ENCODE data around the gene CHI3L1.
A peak's percentile ranks its signal among the peaks of the same experiment; 100 is the strongest.

Gene CHI3L1

DNA sequence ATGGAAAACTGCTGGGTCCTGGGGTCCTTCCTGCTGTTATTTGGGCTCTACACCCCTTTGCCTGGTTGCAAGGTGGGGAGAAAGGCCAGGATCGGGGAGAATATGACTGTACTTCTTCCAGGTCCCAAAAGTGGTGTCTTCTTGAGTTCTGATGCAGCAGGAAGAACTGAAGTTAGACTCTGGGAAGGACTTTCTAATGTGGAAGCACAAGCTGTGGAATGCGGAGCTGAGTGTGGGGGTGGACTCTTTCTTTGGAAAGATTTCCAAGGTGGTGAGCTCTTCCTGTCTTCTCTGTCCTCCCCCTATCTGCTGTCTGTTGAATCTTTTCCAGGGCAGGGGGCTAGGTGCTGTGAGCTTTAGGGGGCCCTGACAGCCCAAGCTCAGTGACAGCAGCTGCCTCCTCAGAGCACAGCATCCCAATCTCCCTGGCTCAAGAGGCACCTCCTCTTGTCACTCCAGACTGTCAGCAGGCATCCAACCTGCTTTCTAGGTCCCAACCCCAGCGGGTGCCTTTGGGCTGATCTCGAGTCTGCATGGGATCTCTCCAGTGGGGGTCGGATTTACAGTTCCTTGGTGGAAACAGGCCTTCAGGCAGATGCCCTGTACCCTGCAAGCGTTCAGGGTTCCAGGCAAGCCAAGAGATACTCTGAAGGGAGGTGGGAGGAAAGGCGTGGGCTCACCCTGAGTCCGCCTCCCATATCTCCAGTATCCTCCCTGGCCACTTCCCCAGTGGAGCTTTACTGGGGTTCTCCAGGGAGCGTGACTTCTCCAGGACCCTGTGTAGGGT lies 35.8 kb downstream of the CHI3L1 start:
- H3K9me3 ChIP-seq (ENCODE audit: insufficient read depth, low read length): no peaks in the 10 kb centered on the region
- H3K27me3 ChIP-seq (ENCODE audit: insufficient read depth, insufficient read length): no peaks in the 10 kb centered on the region
- H3K9ac ChIP-seq (ENCODE audit: insufficient read length, low read depth): peak overlapping the region; percentile 26
- H3K36me3 ChIP-seq (ENCODE audit: insufficient read depth, insufficient read length, low read length): no peaks in the 10 kb centered on the region
- no peak for DNase-seq (ENCODE audit: low read depth, low spot score)
- no peak for TF ChIP-seq ZNF274 (IDR thresholded peaks at IDR 0.05; ENCODE audit: low read depth, low read length)
- TF ChIP-seq SUZ12 (IDR thresholded peaks at IDR 0.05; ENCODE audit: extremely low read depth, insufficient read depth, insufficient read length): no peak
- no peak for TF ChIP-seq YY1 (IDR thresholded peaks at IDR 0.05; ENCODE audit: insufficient read depth, insufficient read length)
- no peak overlapping the region for H3K4me3 ChIP-seq (ENCODE audit: insufficient read length, low read depth)
- peaks cover 62% of the 10 kb centered on the region for H3K4me1 ChIP-seq (ENCODE audit: insufficient read depth, insufficient read length)

- DNase-seq (ENCODE audit: low read depth, low spot score): no peak
- H3K9me3 ChIP-seq (ENCODE audit: insufficient read depth, low read length): no peaks in the 10 kb centered on the region
- no peaks in the 10 kb centered on the region for H3K27me3 ChIP-seq (ENCODE audit: insufficient read depth, insufficient read length)
- H3K4me3 ChIP-seq (ENCODE audit: insufficient read length, low read depth): no peak overlapping the region
- peaks cover 65% of the 10 kb centered on the region for H3K4me1 ChIP-seq (ENCODE audit: insufficient read depth, insufficient read length)
- TF ChIP-seq SUZ12 (IDR thresholded peaks at IDR 0.05; ENCODE audit: extremely low read depth, insufficient read depth, insufficient read length) (no peak), YY1 (IDR thresholded peaks at IDR 0.05; ENCODE audit: insufficient read depth, insufficient read length) (no peak), ZNF274 (IDR thresholded peaks at IDR 0.05; ENCODE audit: low read depth, low read length) (no peak)
- H3K36me3 ChIP-seq (ENCODE audit: insufficient read depth, insufficient read length, low read length): no peaks in the 10 kb centered on the region
- no peak overlapping the region for H3K9ac ChIP-seq (ENCODE audit: insufficient read length, low read depth)
Observed at GRCh38 chr1:203149188-203149840, 37.2 kb downstream of the CHI3L1 start.

DNA sequence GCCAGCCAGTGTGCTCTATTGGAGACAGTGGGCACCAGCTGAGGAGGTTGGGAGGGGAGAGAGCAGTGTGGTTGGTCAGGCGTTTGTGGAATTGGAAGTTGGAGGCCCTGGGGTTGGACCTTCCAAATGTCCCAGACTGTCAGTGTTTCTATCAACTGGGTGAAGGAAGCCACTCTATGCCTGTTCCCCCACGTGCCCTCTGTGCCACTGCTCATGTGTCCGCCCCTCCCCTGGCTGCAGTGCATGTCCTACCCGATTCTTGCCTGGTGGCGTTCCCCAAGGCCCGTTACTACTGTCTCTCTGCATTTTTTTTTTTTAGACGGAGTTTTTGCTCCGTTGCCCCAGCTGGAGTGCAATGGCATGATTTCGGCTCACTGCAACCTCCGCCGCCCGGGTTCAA lies 37.9 kb downstream of the CHI3L1 start:
- peaks cover 4% of the 10 kb centered on the region for H3K36me3 ChIP-seq (ENCODE audit: insufficient read depth, insufficient read length, low read length)
- no peaks in the 10 kb centered on the region for H3K27me3 ChIP-seq (ENCODE audit: insufficient read depth, insufficient read length)
- H3K9ac ChIP-seq (ENCODE audit: insufficient read length, low read depth): no peak overlapping the region
- DNase-seq (ENCODE audit: low read depth, low spot score): no peak
- peaks cover 62% of the 10 kb centered on the region for H3K4me1 ChIP-seq (ENCODE audit: insufficient read depth, insufficient read length)
- peaks cover 2% of the 10 kb centered on the region; the same call in 1 of the 2 replicates for H3K9me3 ChIP-seq (ENCODE audit: insufficient read depth, low read length)
- TF ChIP-seq YY1 (IDR thresholded peaks at IDR 0.05; ENCODE audit: insufficient read depth, insufficient read length): no peak
- TF ChIP-seq ZNF274 (IDR thresholded peaks at IDR 0.05; ENCODE audit: low read depth, low read length): no peak
- TF ChIP-seq SUZ12 (IDR thresholded peaks at IDR 0.05; ENCODE audit: extremely low read depth, insufficient read depth, insufficient read length): no peak
- no peak overlapping the region for H3K4me3 ChIP-seq (ENCODE audit: insufficient read length, low read depth)

DNA sequence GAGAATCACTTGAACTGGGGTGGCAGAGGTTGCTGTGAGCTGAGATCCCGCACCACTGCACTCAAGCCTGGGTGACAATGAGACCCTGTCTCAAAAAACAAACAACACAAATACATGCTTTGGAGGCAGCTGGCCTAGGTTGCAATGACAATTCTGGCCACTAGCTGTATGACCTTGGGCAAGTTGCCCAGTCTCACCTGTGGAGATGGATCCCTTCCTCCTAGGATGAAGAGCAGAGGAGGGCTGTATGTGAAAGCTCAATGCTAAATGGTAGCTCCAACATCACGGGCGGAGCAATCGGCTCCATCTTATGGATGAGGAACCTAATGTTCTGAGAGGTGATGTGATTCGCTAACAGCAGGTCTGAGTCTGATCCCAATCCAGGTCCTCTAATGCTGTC lies 38.4 kb downstream of the CHI3L1 start:
- no peak overlapping the region for H3K9ac ChIP-seq (ENCODE audit: insufficient read length, low read depth)
- no peak overlapping the region for H3K4me3 ChIP-seq (ENCODE audit: insufficient read length, low read depth)
- no peaks in the 10 kb centered on the region for H3K27me3 ChIP-seq (ENCODE audit: insufficient read depth, insufficient read length)
- H3K9me3 ChIP-seq (ENCODE audit: insufficient read depth, low read length): peaks cover 6% of the 10 kb centered on the region; the same call in 1 of the 2 replicates
- DNase-seq (ENCODE audit: low read depth, low spot score): no peak
- TF ChIP-seq YY1 (IDR thresholded peaks at IDR 0.05; ENCODE audit: insufficient read depth, insufficient read length) (no peak), ZNF274 (IDR thresholded peaks at IDR 0.05; ENCODE audit: low read depth, low read length) (no peak), SUZ12 (IDR thresholded peaks at IDR 0.05; ENCODE audit: extremely low read depth, insufficient read depth, insufficient read length) (no peak)
- peaks cover 60% of the 10 kb centered on the region for H3K4me1 ChIP-seq (ENCODE audit: insufficient read depth, insufficient read length)
- H3K36me3 ChIP-seq (ENCODE audit: insufficient read depth, insufficient read length, low read length): peaks cover 4% of the 10 kb centered on the region

GRCh38 chr1:203147376-203147775 lies 39.1 kb downstream of the CHI3L1 start:
- H3K4me3 ChIP-seq (ENCODE audit: insufficient read length, low read depth): no peak overlapping the region
- H3K36me3 ChIP-seq (ENCODE audit: insufficient read depth, insufficient read length, low read length): peaks cover 5% of the 10 kb centered on the region
- H3K4me1 ChIP-seq (ENCODE audit: insufficient read depth, insufficient read length): peaks cover 52% of the 10 kb centered on the region
- TF ChIP-seq SUZ12 (IDR thresholded peaks at IDR 0.05; ENCODE audit: extremely low read depth, insufficient read depth, insufficient read length): no peak
- no peak for TF ChIP-seq YY1 (IDR thresholded peaks at IDR 0.05; ENCODE audit: insufficient read depth, insufficient read length)
- no peak for TF ChIP-seq ZNF274 (IDR thresholded peaks at IDR 0.05; ENCODE audit: low read depth, low read length)
- no peaks in the 10 kb centered on the region for H3K27me3 ChIP-seq (ENCODE audit: insufficient read depth, insufficient read length)
- no peak overlapping the region for H3K9ac ChIP-seq (ENCODE audit: insufficient read length, low read depth)
- DNase-seq (ENCODE audit: low read depth, low spot score): no peak
- H3K9me3 ChIP-seq (ENCODE audit: insufficient read depth, low read length): peaks cover 9% of the 10 kb centered on the region; the same call in 1 of the 2 replicates

GRCh38 chr1:203146537-203146936 lies 40.0 kb downstream of the CHI3L1 start:
- H3K27me3 ChIP-seq (ENCODE audit: insufficient read depth, insufficient read length): no peaks in the 10 kb centered on the region
- no peak for DNase-seq (ENCODE audit: low read depth, low spot score)
- peaks cover 9% of the 10 kb centered on the region; the same call in 1 of the 2 replicates for H3K9me3 ChIP-seq (ENCODE audit: insufficient read depth, low read length)
- H3K36me3 ChIP-seq (ENCODE audit: insufficient read depth, insufficient read length, low read length): peaks cover 13% of the 10 kb centered on the region
- H3K4me3 ChIP-seq (ENCODE audit: insufficient read length, low read depth): no peak overlapping the region
- peaks cover 50% of the 10 kb centered on the region for H3K4me1 ChIP-seq (ENCODE audit: insufficient read depth, insufficient read length)
- no peak for TF ChIP-seq YY1 (IDR thresholded peaks at IDR 0.05; ENCODE audit: insufficient read depth, insufficient read length)
- TF ChIP-seq SUZ12 (IDR thresholded peaks at IDR 0.05; ENCODE audit: extremely low read depth, insufficient read depth, insufficient read length): no peak
- no peak for TF ChIP-seq ZNF274 (IDR thresholded peaks at IDR 0.05; ENCODE audit: low read depth, low read length)
- H3K9ac ChIP-seq (ENCODE audit: insufficient read length, low read depth): peak overlapping the region; percentile 12

GRCh38 chr1:203146042-203146369 lies 40.5 kb downstream of the CHI3L1 start:
- peaks cover 13% of the 10 kb centered on the region for H3K36me3 ChIP-seq (ENCODE audit: insufficient read depth, insufficient read length, low read length)
- H3K4me3 ChIP-seq (ENCODE audit: insufficient read length, low read depth): no peak overlapping the region
- TF ChIP-seq SUZ12 (IDR thresholded peaks at IDR 0.05; ENCODE audit: extremely low read depth, insufficient read depth, insufficient read length) (no peak), YY1 (IDR thresholded peaks at IDR 0.05; ENCODE audit: insufficient read depth, insufficient read length) (no peak), ZNF274 (IDR thresholded peaks at IDR 0.05; ENCODE audit: low read depth, low read length) (no peak)
- H3K4me1 ChIP-seq (ENCODE audit: insufficient read depth, insufficient read length): peaks cover 51% of the 10 kb centered on the region
- H3K9ac ChIP-seq (ENCODE audit: insufficient read length, low read depth): no peak overlapping the region
- no peaks in the 10 kb centered on the region for H3K27me3 ChIP-seq (ENCODE audit: insufficient read depth, insufficient read length)
- no peak for DNase-seq (ENCODE audit: low read depth, low spot score)
- H3K9me3 ChIP-seq (ENCODE audit: insufficient read depth, low read length): peaks cover 9% of the 10 kb centered on the region; the same call in 1 of the 2 replicates
